Vagina (tissue), 2 donors: Measurements from ENCODE around the gene MFAP5.
"Not testable (repeated sequence)": the region's sequence is repeated elsewhere in the genome, so short reads cannot be mapped to it uniquely, and the experiment has no call there.

ENCODE experiments used
- CTCF ChIP-seq, 3 experiments: fragments of 450-650 bp in 2 of 3; fragments of 200-600 bp in 1 of 3; sonication (generic) in 1 of 3; IDR thresholded peaks; one replicate each; pipeline ENCODE4 v1.5.1; 2017 to 2019; ENCODE audit warnings: antibody characterized with exemption in 3 of 3, mild to moderate bottlenecking in 2 of 3, moderate library complexity in 2 of 3
- POLR2A ChIP-seq, 2 donors: fragments of 450-650 bp; IDR thresholded peaks; one replicate each; pipeline ENCODE4 v1.6.1; 2017; ENCODE audit warnings: antibody characterized with exemption in 2 of 2, mild to moderate bottlenecking in 2 of 2, moderate library complexity in 2 of 2

- not testable (repeated sequence) for TF ChIP-seq CTCF, POLR2A (IDR thresholded peaks at IDR 0.05)
Observed at GRCh38 chr12:8636007-8636346, 26.6 kb downstream of the MFAP5 start.
